ENCODE results near the gene NOS2. TPM values are rescaled to one million over a fixed set of nuclear protein-coding genes. Genes with fewer than 3 reads are reported as not detected.

The NOS2 gene
- total RNA-seq, 1 experiment from 2014 or later = 1.4 TPM

GRCh38 chr17:27798376-27798775 lies 2.0 kb downstream of the NOS2 start (continued):
- TF ChIP-seq ATF6 (CRISPR knock-in tag; IDR thresholded peaks at IDR 0.05) = no peak
- TF ChIP-seq OVOL2 (CRISPR knock-in tag; IDR thresholded peaks at IDR 0.05; ENCODE audit: borderline replicate concordance) = no peak
- TF ChIP-seq GTF2I (CRISPR knock-in tag; conservative IDR thresholded peaks at IDR 0.05) = no peak
- TF ChIP-seq RORB (CRISPR knock-in tag; IDR thresholded peaks at IDR 0.05) = no peak
- no peak for TF ChIP-seq ZNF281 (CRISPR knock-in tag; IDR thresholded peaks at IDR 0.05)
- TF ChIP-seq ZNF423 (CRISPR knock-in tag; IDR thresholded peaks at IDR 0.05) = no peak

GRCh38 chr17:27797390-27798091 lies 2.8 kb downstream of the NOS2 start:
- peak; percentile 30 for DNase-seq (ENCODE audit: low spot score)
- Mint-ChIP-seq H3K9me3 (no peaks in the 10 kb centered on the region), H3K4me1 (peaks cover 7% of the 10 kb centered on the region), H3K27me3 (ENCODE audit: low read depth) (peaks cover 31% of the 10 kb centered on the region), H3K27ac (no peak overlapping the region), H3K36me3 (no peaks in the 10 kb centered on the region), H3K4me3 (no peak overlapping the region)
- ChIA-PET POLR2A (no interaction called here), CTCF (interaction anchor here (1.0 to 14.5 kb wide), 5 partner anchors 8 to 143 kb away, joined by 3 to 480 read pairs (median 4); no protein-coding TSS in a partner anchor)
- TF ChIP-seq TP53 (CRISPR knock-in tag; IDR thresholded peaks at IDR 0.05) = no peak
- no peak for TF ChIP-seq ZNF512 (CRISPR knock-in tag; IDR thresholded peaks at IDR 0.05; ENCODE audit: borderline replicate concordance)
- TF ChIP-seq FOXP4 (CRISPR knock-in tag; IDR thresholded peaks at IDR 0.05) = no peak
- TF ChIP-seq ZBTB43 (CRISPR knock-in tag; IDR thresholded peaks at IDR 0.05) = no peak
- TF ChIP-seq ELF4 (CRISPR knock-in tag; IDR thresholded peaks at IDR 0.05; ENCODE audit: low read depth) = no peak
- TF ChIP-seq ZNF121 (CRISPR knock-in tag; IDR thresholded peaks at IDR 0.05) = no peak
- no peak for TF ChIP-seq ZNF396 (CRISPR knock-in tag; IDR thresholded peaks at IDR 0.05; ENCODE audit: borderline replicate concordance)
- TF ChIP-seq ZNF232 (CRISPR knock-in tag; IDR thresholded peaks at IDR 0.05) = no peak
- ATAC-seq = no peak

Measured in WTC11 (cell line).